Amygdala (tissue), 56 donors: ENCODE data around the gene ATXN7L1.
"Not testable (repeated sequence)": the region's sequence is repeated elsewhere in the genome, so short reads cannot be mapped to it uniquely, and the experiment has no call there.

Experiments used
- DNase-seq, 56 donors: peaks; one replicate each; lab custom pipeline; 2025; lab: John Stamatoyannopoulos, UW

ATXN7L1 gene

GRCh38 chr7:105892387-105892786, 16.0 kb upstream of the ATXN7L1 start:
- DNase-seq = no peak

- DNase-seq = no peak
Measured at GRCh38 chr7:105890290-105890997, 14.0 kb upstream of the ATXN7L1 start.

- DNase-seq = peak in 1 of 56 donors; percentile 35
Measured at GRCh38 chr7:105887569-105888189, 11.3 kb upstream of the ATXN7L1 start.

DNA sequence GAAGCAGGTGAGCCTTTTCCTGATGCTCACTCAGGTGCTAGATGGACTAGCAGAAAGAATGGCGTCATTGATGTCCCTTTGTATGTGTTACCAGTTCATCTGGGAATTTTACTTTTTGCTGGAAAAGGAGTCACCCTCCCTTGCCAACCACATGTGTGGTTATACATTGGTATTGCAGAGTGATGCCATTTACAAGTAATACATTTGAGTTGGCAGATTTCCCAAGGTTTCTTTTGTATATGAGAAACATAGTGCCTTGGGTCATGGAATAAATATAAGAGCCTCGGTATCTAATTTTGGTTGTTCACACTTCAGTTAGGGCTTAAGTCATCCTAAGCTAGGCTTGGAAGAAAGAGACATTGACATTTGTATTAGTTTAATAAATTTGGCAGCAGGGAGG, 10.4 kb upstream of the ATXN7L1 start:
- no peak for DNase-seq

GRCh38 chr7:105885387-105886111, 9.2 kb upstream of the ATXN7L1 start:
- DNase-seq = peak in 8 of 56 donors; percentile 2 to 23 (median 6)

DNA sequence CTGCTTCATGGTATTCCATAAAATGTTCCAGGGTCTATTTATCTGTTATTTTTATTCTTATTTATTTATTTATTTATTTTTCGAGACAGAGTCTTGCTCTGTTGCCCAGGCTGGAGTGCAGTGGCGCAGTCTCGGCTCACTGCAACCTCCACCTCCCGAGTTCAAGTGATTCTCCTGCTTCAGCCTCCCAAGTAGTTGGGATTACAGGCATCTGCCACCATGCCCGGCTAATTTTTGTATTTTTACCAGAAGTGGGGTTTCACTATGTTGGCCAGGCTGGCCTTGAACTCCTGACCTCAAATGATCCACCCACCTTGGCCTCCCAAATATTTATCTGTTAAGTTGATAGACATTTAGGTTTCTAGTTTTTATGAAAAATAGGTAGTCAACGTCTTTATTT, 6.8 kb upstream of the ATXN7L1 start:
- not testable (repeated sequence) for DNase-seq

GRCh38 chr7:105881439-105881838, 5.0 kb upstream of the ATXN7L1 start:
- no peak for DNase-seq

DNA sequence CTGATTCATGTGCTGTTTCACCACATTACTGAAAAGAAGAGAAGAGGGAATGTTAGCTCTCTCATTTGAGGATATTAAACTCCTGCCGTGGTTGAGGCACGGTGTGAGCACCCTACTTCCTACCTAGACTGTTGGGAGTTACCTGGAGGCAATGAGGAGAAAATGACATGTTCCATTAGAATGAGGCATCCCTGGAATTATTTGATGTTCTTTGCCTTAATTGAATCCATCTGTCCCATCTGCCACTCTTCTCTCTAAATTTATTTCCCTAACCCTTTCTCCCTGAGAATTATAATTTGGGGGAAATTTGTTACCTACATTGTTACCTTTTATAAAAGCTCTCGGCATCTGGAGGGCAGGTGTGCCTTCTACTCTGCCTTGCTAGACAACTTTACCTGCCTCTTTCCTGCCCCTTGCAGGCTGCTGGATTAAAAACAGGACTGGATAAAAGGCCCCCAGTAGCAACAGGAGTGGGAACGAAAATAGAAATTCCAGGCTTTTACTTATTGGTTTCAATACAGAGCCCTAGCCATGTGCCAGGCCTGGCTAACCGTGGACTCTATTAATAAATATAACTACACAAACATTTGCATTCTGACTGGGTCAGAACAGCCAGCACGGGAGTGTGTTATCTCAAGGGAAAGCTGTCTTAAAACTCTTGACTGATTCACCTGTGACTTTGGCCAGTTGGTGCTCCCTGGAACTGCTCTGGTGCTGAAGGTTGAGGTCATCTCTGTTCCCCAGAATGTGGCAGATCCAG, 4.4 kb upstream of the ATXN7L1 start:
- no peak for DNase-seq

DNA sequence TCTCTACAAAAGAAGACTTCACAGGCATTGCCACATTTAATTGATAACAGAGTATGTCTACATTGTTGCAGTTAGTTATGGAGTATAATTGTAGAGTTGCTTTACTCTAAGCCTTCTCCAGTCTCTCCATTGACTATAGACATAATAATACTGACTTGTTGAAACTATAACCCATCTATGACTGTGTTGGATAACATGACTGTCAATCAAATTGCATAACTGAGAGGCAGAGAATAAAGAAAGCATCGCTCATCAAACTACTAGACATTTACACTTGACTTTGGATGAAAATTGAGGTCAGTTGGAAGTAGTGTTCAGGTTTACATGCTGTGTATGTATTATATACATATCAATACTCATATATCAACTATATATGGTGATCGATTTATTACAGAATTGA, 3.4 kb upstream of the ATXN7L1 start:
- DNase-seq = no peak

GRCh38 chr7:105878746-105879605, 2.6 kb upstream of the ATXN7L1 start:
- no peak for DNase-seq

DNA sequence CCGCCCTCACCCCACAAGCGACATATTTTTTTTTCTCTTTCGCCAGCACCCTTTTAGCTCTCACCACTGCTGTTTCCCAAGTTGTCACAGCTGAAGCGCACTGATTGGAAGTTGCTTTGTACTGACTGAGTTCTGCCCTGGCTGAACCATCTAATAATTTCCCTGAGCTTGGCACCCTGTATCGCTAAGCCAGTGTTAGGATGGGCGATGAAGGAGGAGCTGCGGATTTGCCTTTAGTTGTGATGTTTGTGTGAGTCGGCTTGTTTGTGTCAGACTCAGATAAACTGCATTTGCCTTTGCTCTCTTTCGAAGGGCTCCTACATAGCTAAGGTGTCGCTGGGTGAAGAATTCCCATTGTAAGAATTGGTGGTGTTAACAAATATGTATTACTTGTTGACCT, 1.3 kb upstream of the ATXN7L1 start:
- DNase-seq = no peak

DNA sequence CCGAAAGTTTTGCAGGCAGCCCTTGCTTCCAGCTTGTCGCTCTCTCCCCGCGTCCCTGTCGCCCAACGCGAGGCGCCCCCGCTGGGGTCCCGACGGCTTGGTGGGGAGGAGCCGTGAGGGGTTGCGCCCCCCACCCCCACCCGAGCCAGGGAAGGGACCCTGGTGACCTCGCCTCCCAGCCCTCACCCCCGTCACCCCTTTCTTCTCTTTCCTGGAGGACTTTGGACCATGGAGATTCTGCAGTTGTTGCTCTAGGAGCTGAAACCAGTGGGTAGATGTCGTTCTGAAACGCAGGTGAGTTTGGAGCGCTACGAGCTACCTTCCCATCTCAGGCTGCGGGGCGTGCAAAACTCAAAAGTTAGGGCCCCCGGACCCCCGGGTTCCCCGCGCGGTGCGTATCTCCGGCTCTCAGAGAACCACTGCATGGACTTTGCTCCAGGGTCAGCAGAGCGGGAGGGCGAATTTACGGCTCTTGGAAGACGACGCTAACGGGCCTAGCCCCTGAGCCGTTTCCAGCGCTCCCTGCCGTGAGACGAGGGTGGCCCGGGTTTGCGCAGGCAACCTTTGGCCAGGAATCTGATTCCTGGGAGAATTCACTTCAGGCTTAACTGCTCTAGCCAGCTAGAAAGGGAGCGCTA, 684 bp upstream of the ATXN7L1 start:
- peak in 21 of 56 donors; percentile 18 to 82 (median 55) for DNase-seq

DNA sequence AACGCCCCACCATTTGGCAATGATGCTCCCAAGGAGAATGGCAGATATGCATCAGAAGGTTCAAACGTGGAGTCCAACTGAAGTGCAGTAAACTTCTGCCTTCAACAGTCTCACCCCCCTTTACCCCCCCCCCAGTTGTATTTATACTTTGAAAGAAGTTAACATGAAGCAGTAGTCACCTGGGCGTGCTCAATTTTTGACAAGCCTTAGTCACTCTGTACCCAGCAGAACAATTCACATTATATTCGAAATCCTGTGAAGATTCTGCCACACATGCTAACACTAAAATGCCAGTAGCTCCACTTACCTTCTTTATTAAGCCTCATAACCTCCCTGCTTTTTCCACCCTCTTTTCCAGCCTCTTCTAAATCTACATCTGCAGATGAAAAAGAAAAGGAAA, 894 bp downstream of the ATXN7L1 start:
- no peak for DNase-seq

DNA sequence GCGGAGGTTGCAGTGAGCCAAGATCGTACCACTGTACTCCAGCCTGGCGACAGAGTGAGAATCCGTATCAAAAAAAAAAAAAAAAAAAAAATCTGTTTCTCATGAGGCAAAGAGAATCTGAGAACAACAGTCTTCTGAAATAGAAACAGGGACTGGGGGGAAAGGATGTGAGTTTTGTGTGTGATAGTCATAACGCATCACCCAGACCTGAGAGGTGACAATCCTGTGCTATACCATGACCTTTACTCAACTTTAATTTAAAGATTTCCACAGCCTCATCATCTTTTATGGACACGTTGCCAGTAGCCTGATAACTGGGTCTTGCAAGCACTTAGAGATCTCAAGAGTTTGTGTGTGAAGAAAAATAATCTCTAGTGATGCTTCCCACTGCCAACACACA, 2.3 kb downstream of the ATXN7L1 start:
- no peak for DNase-seq

GRCh38 chr7:105872491-105872890, 3.9 kb downstream of the ATXN7L1 start:
- no peak for DNase-seq

GRCh38 chr7:105871142-105871541, 5.3 kb downstream of the ATXN7L1 start:
- DNase-seq = no peak

DNA sequence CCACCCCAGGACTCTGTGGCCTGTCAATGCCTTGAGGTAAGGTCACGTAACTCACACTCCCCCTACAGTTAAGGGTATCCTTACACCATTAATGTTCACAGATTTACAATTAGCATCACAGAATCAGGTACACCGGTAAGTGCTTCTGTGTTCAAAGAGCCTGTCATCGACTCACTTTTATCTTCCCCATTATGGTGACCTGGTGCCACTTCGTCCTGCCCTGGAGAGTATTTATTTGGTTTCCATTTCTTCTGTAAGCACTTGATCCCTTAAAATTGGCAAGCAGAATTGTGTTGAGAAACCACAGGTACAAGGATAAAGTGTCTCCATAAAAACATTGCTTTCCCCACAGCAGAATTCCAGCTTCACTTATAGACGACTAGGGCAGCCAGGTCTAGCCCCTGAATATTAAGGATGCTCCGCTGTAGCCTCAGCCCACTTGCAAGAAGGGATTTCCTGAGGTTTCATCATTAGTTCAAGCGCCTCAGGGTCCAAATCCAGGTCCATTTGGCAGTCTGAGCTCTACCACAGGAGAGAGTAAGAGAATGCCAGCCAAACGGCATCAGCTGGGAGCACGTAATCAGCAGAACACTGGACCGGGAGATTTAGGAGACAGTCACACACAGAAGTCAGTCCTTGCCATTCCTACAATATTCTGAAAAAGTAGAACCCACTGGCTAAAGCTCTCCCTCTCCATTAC, 10.1 kb downstream of the ATXN7L1 start:
- DNase-seq = no peak

DNA sequence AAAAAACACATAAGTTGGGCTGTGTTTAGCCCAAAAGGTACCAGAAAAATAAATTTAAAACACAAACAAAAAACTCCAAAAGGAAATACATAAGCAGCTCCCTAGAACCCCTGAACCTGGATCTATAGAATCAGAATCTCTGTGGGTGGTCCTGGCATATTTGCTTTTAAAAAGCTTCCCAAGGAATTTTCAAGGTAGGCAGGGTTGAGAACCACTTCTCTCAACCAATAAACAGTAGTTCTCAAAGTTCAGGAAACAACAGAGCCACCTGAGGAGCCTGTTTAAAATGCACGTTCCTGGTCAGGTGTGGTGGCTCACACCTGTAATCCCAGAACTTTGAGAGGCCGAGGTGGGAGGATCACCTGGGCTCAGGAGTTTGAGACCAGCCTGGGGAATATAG, 12.5 kb downstream of the ATXN7L1 start:
- no peak for DNase-seq

- no peak for DNase-seq
Measured at GRCh38 chr7:105862770-105863169, 13.6 kb downstream of the ATXN7L1 start.
